Activated CD4-positive, alpha-beta memory T cell treated with anti-CD3 and anti-CD28 coated beads, Interleukin-2, amount 10 ng/mL, durations not matched to agents 7 days and 5 days (primary cell): Measurements from ENCODE around the gene TGFBR2. TPM values are rescaled to one million over a fixed set of nuclear protein-coding genes. Genes with fewer than 3 reads are reported as not detected.

Experiments
- CTCF ChIA-PET: fragments of 350-600 bp; sonication (Branson Sonifier 250); formaldehyde crosslinking; loops from one replicate; lab custom pipeline; 2021; ENCODE audit warnings: antibody characterized with exemption, inconsistent platforms; lab: Charles Lee
- POLR2A ChIA-PET: fragments of 350-600 bp; sonication (Branson Sonifier 250); formaldehyde crosslinking; loops from one replicate; lab custom pipeline; 2021; ENCODE audit warnings: antibody characterized with exemption; lab: Charles Lee
- DNase-seq: peaks from one replicate; pipeline ENCODE4 v3.0.0-alpha.2; 2020
- H3K27ac Mint-ChIP-seq: one replicate; pipeline ENCODE4 v1.8.0; 2021; ENCODE audit warnings: mild to moderate bottlenecking, mixed read lengths
- H3K27me3 Mint-ChIP-seq: one replicate; pipeline ENCODE4 v1.8.0; 2021; ENCODE audit warnings: mixed read lengths
- H3K36me3 Mint-ChIP-seq: one replicate; pipeline ENCODE4 v1.8.0; 2021; ENCODE audit warnings: low read depth, mixed read lengths
- H3K4me1 Mint-ChIP-seq: one replicate; pipeline ENCODE4 v1.8.0; 2021; ENCODE audit warnings: mixed read lengths
- H3K4me3 Mint-ChIP-seq: one replicate; pipeline ENCODE4 v1.8.0; 2021; ENCODE audit warnings: mild to moderate bottlenecking, mixed read lengths
- H3K9me3 Mint-ChIP-seq: one replicate; pipeline ENCODE4 v1.8.0; 2021; ENCODE audit warnings: mixed read lengths
- total RNA-seq, 2 experiments: library from RNA; stranded (reverse); gene quantifications; one replicate each; pipeline ENCODE4 v1.2.3, GENCODE V29; 2021

The TGFBR2 gene
- total RNA-seq, 2 experiments from 2014 or later = 60.1 to 60.8 TPM

DNA sequence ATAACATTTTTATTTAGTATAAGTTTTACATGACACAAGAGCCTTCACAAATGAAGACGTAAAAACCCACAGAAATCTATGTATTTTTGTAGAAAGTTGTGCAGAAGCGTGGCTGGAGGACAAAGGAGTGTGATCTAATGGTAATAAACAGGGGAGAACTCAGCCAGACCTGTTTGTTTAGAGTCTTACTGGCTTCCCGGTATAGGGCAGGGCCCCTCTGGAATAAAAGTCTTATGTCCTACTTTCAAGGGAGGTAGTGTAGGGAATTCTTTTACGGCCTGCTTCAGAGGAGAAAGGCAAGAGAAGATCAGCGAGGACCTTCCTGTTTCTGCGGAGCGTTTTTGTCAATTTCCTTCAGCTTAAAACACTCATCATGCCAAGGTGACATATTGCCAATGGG is 103.6 kb downstream of the TGFBR2 start:
- Mint-ChIP-seq H3K9me3 (no peaks in the 10 kb centered on the region), H3K36me3 (no peaks in the 10 kb centered on the region), H3K4me3 (no peak overlapping the region), H3K27ac (no peak overlapping the region), H3K27me3 (no peaks in the 10 kb centered on the region), H3K4me1 (peaks cover 4% of the 10 kb centered on the region)
- CTCF ChIA-PET = no interaction called here
- no peak for DNase-seq
- POLR2A ChIA-PET = no interaction called here

- no peak overlapping the region for H3K27ac Mint-ChIP-seq
- CTCF ChIA-PET = interaction anchor here (0.6 kb wide), 1 partner anchor 345 kb away, joined by 3 read pairs; no protein-coding TSS in a partner anchor
- POLR2A ChIA-PET = no interaction called here
- no peaks in the 10 kb centered on the region for H3K36me3 Mint-ChIP-seq
- H3K4me1 Mint-ChIP-seq = peaks cover 4% of the 10 kb centered on the region
- H3K27me3 Mint-ChIP-seq = no peaks in the 10 kb centered on the region
- H3K9me3 Mint-ChIP-seq = no peaks in the 10 kb centered on the region
- DNase-seq = no peak
- H3K4me3 Mint-ChIP-seq = no peak overlapping the region
Measured at GRCh38 chr3:30711151-30711550, 104.8 kb downstream of the TGFBR2 start.

- no peak for DNase-seq
- ChIA-PET POLR2A (no interaction called here), CTCF (interaction anchor here (0.6 kb wide), 2 partner anchors 345 to 933 kb away, joined by 3 to 7 read pairs; no protein-coding TSS in a partner anchor)
- Mint-ChIP-seq H3K4me1 (peaks cover 4% of the 10 kb centered on the region), H3K27me3 (no peaks in the 10 kb centered on the region), H3K36me3 (no peaks in the 10 kb centered on the region), H3K27ac (no peak overlapping the region), H3K4me3 (no peak overlapping the region), H3K9me3 (no peaks in the 10 kb centered on the region)
Measured at GRCh38 chr3:30711867-30712266, 105.5 kb downstream of the TGFBR2 start.

DNA sequence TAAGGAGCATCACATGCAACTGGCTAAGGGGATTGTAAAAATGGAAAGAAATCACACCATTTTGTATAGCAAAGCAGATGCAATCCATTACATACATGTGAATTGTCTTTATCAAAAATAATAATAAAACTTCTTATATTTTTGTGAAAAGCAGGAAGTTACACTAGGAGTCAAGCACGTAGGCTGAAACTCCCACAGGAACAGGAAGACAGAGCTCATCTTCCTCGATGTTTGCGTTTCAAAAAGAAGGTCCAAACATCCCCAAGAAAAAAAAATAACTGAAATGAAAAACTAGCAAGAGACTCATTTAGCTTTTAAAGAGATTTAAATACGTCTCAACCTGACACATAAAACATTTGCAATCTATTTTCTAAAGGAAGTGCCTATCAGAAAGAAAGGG is 106.6 kb downstream of the TGFBR2 start:
- H3K27me3 Mint-ChIP-seq = peaks cover 3% of the 10 kb centered on the region
- no peaks in the 10 kb centered on the region for H3K9me3 Mint-ChIP-seq
- no peak overlapping the region for H3K4me3 Mint-ChIP-seq
- no peaks in the 10 kb centered on the region for H3K36me3 Mint-ChIP-seq
- peaks cover 4% of the 10 kb centered on the region for H3K4me1 Mint-ChIP-seq
- CTCF ChIA-PET = no interaction called here
- POLR2A ChIA-PET = no interaction called here
- no peak for DNase-seq
- H3K27ac Mint-ChIP-seq = no peak overlapping the region

DNA sequence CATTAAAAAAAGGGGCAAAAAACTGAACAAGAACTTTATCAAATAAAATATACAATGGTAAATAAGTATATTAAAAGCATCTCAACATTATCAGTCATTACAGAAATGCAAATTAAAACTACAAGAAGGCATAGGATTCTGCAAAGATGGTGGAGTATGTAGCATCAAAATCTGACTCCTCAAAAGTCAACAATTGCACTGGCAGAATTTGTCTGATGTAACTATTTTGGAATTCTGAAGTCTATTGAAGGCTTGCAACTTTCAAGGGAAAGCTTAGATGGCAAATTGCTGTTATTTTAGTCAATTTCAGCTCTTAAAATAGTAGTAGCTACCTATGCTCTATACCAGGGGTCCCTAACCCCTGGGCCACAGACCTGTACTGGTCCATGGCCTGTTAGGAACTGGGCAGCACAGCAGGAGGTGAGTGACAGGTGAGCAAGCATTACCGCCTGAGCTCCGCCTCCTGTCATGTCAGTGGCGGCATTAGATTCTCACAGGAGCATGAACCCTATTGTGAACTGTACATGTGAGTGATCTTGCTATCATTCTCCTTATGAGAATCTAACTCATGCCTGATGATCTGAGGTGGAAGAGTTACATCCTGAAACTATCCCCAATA is 107.6 kb downstream of the TGFBR2 start:
- H3K27ac Mint-ChIP-seq = no peak overlapping the region
- no peaks in the 10 kb centered on the region for H3K36me3 Mint-ChIP-seq
- H3K4me1 Mint-ChIP-seq = no peaks in the 10 kb centered on the region
- H3K9me3 Mint-ChIP-seq = no peaks in the 10 kb centered on the region
- no peak for DNase-seq
- ChIA-PET POLR2A (no interaction called here), CTCF (no interaction called here)
- no peak overlapping the region for H3K4me3 Mint-ChIP-seq
- peaks cover 3% of the 10 kb centered on the region for H3K27me3 Mint-ChIP-seq

DNA sequence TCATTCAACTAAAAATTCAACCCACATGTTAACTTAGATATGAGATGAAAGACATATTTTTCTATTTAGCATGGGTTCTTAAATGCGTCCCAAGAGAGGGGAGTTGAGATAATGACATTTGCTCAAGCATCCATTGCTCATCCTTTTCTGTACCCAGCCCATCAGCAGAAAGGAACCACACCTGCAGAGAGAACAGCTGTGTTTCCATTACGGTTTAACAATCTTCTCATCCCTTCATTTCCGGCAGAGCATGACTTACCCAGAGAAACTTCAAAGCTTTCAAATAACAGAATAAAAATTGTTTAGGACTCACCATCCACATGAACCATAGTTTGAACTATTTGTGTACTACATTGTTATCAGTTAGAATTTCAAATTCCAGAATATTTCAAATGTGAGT is 113.1 kb downstream of the TGFBR2 start:
- POLR2A ChIA-PET = no interaction called here
- peaks cover 3% of the 10 kb centered on the region for H3K27me3 Mint-ChIP-seq
- H3K4me3 Mint-ChIP-seq = no peak overlapping the region
- no peaks in the 10 kb centered on the region for H3K9me3 Mint-ChIP-seq
- H3K4me1 Mint-ChIP-seq = no peaks in the 10 kb centered on the region
- no peak for DNase-seq
- H3K27ac Mint-ChIP-seq = no peak overlapping the region
- H3K36me3 Mint-ChIP-seq = no peaks in the 10 kb centered on the region
- CTCF ChIA-PET = no interaction called here

- Mint-ChIP-seq H3K9me3 (peaks cover 5% of the 10 kb centered on the region), H3K27ac (no peak overlapping the region), H3K36me3 (no peaks in the 10 kb centered on the region), H3K4me3 (no peak overlapping the region), H3K27me3 (peaks cover 5% of the 10 kb centered on the region), H3K4me1 (no peaks in the 10 kb centered on the region)
- CTCF ChIA-PET = no interaction called here
- POLR2A ChIA-PET = no interaction called here
- no peak for DNase-seq
Measured at GRCh38 chr3:30720586-30721313, 114.3 kb downstream of the TGFBR2 start.

- H3K27ac Mint-ChIP-seq = no peak overlapping the region
- no peak overlapping the region for H3K4me3 Mint-ChIP-seq
- ChIA-PET CTCF (no interaction called here), POLR2A (no interaction called here)
- H3K36me3 Mint-ChIP-seq = no peaks in the 10 kb centered on the region
- no peaks in the 10 kb centered on the region for H3K4me1 Mint-ChIP-seq
- peaks cover 5% of the 10 kb centered on the region for H3K27me3 Mint-ChIP-seq
- no peak for DNase-seq
- peaks cover 5% of the 10 kb centered on the region for H3K9me3 Mint-ChIP-seq
Measured at GRCh38 chr3:30721314-30721634, 114.9 kb downstream of the TGFBR2 start.

DNA sequence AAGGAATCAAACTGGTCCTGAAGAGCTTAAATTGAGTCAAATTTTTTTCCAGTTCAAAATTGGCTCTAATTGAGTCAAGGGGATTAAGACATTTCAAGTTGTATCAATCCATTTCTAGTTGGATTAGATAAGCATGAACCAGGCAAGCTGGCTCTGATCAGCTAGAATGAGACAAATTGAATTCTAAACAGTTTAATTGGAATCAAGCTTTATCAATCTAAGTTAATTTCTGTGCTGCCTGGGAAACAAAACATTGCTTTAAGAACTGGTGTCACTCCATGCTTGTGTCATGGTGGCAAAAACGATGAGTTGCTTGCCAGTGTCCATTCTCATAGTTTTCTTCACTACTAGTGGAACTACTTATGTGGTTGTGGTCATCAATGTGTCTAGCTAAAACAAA is 116.8 kb downstream of the TGFBR2 start:
- H3K36me3 Mint-ChIP-seq = no peaks in the 10 kb centered on the region
- H3K4me1 Mint-ChIP-seq = no peaks in the 10 kb centered on the region
- ChIA-PET CTCF (no interaction called here), POLR2A (no interaction called here)
- DNase-seq = no peak
- H3K4me3 Mint-ChIP-seq = no peak overlapping the region
- peaks cover 2% of the 10 kb centered on the region for H3K27me3 Mint-ChIP-seq
- peaks cover 5% of the 10 kb centered on the region for H3K9me3 Mint-ChIP-seq
- H3K27ac Mint-ChIP-seq = no peak overlapping the region

DNA sequence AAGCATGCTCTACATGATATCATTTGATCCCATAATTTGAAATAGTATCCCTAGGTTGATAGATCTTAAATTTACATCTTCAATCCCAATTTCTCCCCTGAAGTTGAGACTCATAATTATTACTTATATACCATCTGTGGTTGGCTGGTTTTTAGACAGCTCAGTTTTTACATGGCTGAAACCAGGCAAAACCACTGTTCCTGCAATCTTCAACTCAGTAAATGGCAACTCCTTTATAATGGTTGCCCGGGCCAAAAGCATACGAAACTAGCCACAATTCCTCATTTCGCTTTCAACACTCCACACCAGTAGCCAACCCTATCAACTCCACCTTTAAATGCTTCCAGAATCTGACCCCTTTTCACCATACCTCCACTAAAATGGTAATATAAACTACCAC is 118.5 kb downstream of the TGFBR2 start:
- Mint-ChIP-seq H3K36me3 (no peaks in the 10 kb centered on the region), H3K4me3 (no peak overlapping the region), H3K27ac (no peak overlapping the region), H3K27me3 (peaks cover 2% of the 10 kb centered on the region), H3K4me1 (no peaks in the 10 kb centered on the region), H3K9me3 (peaks cover 5% of the 10 kb centered on the region)
- CTCF ChIA-PET = no interaction called here
- POLR2A ChIA-PET = no interaction called here
- DNase-seq = no peak

DNA sequence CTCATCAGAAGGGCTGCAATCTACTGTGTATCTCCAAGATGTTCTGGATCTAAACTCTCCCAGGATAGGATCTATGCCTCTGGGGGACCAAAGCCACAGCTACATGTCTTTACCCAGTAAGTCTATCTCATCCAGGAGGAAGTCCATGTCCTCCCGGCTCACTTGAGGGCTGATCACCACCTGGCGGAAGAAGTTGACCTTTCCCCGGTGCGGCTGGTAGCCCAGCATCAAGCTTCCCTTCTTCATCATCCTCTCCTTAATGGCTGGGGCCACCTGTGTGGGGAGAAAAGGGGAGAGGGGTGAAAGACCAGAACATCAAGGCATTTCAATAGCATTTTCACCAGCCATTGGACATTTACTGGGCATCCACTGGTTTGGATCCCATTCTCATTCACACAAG is 121.7 kb downstream of the TGFBR2 start:
- Mint-ChIP-seq H3K4me1 (no peaks in the 10 kb centered on the region), H3K4me3 (no peak overlapping the region), H3K27ac (no peak overlapping the region), H3K27me3 (peaks cover 2% of the 10 kb centered on the region), H3K36me3 (no peaks in the 10 kb centered on the region), H3K9me3 (peaks cover 5% of the 10 kb centered on the region)
- DNase-seq = no peak
- CTCF ChIA-PET = no interaction called here
- POLR2A ChIA-PET = no interaction called here

GRCh38 chr3:30729512-30729911 is 123.1 kb downstream of the TGFBR2 start:
- DNase-seq = no peak
- Mint-ChIP-seq H3K9me3 (peaks cover 5% of the 10 kb centered on the region), H3K36me3 (no peaks in the 10 kb centered on the region), H3K4me3 (no peak overlapping the region), H3K27ac (no peak overlapping the region), H3K4me1 (no peaks in the 10 kb centered on the region), H3K27me3 (peaks cover 2% of the 10 kb centered on the region)
- ChIA-PET CTCF (no interaction called here), POLR2A (no interaction called here)

DNA sequence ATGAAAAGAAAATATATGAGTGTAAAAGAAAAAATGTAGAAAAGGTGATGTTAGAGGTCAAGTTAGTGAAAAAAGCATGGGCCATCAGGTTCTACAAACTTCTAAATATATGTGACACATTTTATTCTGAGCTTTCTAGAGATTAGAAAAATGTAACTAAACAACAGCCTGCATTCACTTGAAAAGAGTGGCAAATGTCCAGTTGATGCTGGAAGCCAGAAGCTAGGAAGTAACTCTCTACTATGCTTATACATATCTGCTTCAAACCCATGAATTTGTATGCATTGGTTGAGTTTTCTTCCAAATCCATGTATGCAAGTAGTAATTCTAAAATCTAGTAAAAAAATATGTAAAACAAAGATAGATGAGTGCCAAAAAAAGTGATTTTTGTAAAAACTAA is 123.5 kb downstream of the TGFBR2 start:
- CTCF ChIA-PET = no interaction called here
- DNase-seq = no peak
- Mint-ChIP-seq H3K36me3 (no peaks in the 10 kb centered on the region), H3K27me3 (peaks cover 2% of the 10 kb centered on the region), H3K9me3 (peaks cover 5% of the 10 kb centered on the region), H3K4me3 (no peak overlapping the region), H3K27ac (no peak overlapping the region), H3K4me1 (no peaks in the 10 kb centered on the region)
- POLR2A ChIA-PET = no interaction called here

DNA sequence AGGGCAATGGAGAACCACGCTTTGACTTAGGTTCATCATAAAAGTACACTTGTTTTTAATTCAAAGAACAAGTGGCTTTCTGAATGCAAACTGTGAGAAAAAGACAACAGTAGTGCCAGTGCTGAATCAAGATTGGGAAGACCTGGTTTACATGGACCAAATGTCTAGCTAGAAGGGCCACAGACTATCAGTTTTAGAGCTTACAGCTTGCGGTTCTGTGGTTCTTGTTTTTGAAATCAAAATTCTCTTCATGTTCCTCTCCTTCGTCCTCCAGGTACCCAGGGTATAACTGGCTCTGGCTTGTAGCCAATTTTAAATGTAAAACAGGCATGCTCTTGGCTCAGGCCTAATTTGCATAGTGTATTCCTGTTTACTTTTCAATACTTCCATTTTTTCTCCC is 124.6 kb downstream of the TGFBR2 start:
- no peak for DNase-seq
- Mint-ChIP-seq H3K9me3 (no peaks in the 10 kb centered on the region), H3K27me3 (no peaks in the 10 kb centered on the region), H3K27ac (no peak overlapping the region), H3K4me3 (no peak overlapping the region), H3K36me3 (no peaks in the 10 kb centered on the region), H3K4me1 (no peaks in the 10 kb centered on the region)
- ChIA-PET POLR2A (no interaction called here), CTCF (no interaction called here)
